KMS-11 (cell line): ENCODE results near the gene ADCK1.

Experiments used
- H2AFZ ChIP-seq: fragments of 200-600 bp; sonication (generic); 2 replicates; pipeline ENCODE4 v1.6.1; 2016; ENCODE audit warnings: antibody characterized with exemption, mixed run types, low read depth
- H3K27ac ChIP-seq: fragments of 200-600 bp; sonication (generic); 2 replicates; pipeline ENCODE4 v1.6.1; 2016; ENCODE audit warnings: mild to moderate bottlenecking, mixed run types
- H3K27me3 ChIP-seq: fragments of 200-600 bp; sonication (generic); 2 replicates; pipeline ENCODE4 v1.6.1; 2017; ENCODE audit warnings: mild to moderate bottlenecking, low read depth, mixed run types, moderate library complexity; ENCODE audit not compliant: insufficient read depth
- H3K36me3 ChIP-seq: fragments of 200-600 bp; sonication (generic); 2 replicates; pipeline ENCODE4 v1.6.1; 2017; ENCODE audit warnings: mild to moderate bottlenecking, mixed run types; ENCODE audit not compliant: insufficient read depth
- H3K4me1 ChIP-seq: fragments of 200-600 bp; sonication (generic); 2 replicates; pipeline ENCODE4 v1.6.1; 2016; ENCODE audit warnings: mild to moderate bottlenecking, low read depth, mixed run types; ENCODE audit not compliant: poor library complexity, severe bottlenecking
- H3K4me2 ChIP-seq: fragments of 200-600 bp; sonication (generic); 2 replicates; pipeline ENCODE4 v1.7.0; 2016; ENCODE audit warnings: mild to moderate bottlenecking, mixed run types
- H3K4me3 ChIP-seq: fragments of 200-600 bp; sonication (generic); IDR thresholded peaks from 2 replicates; pipeline ENCODE4 v1.6.1; 2017; ENCODE audit warnings: low read depth, low read length, mixed read lengths; ENCODE audit not compliant: insufficient read depth
- H3K79me2 ChIP-seq: fragments of 200-600 bp; sonication (generic); 2 replicates; pipeline ENCODE4 v1.6.1; 2016; ENCODE audit warnings: low read depth, mixed run types; ENCODE audit not compliant: insufficient read depth
- H3K9ac ChIP-seq: fragments of 200-600 bp; sonication (generic); 2 replicates; pipeline ENCODE4 v1.6.1; 2016; ENCODE audit warnings: mild to moderate bottlenecking, mixed run types
- H4K20me1 ChIP-seq: fragments of 200-600 bp; sonication (generic); 2 replicates; pipeline ENCODE4 v1.6.1; 2016; ENCODE audit warnings: mild to moderate bottlenecking, mixed run types; ENCODE audit not compliant: insufficient read depth
- TF ChIP-seq, protein P1 (sequence below): fragments of 200-600 bp; sonication (generic); conservative IDR thresholded peaks from 2 replicates; pipeline ENCODE4 v1.6.1; 2017; ENCODE audit warnings: low read depth, mild to moderate bottlenecking, antibody characterized with exemption, low read length, moderate library complexity, mixed read lengths

The ADCK1 gene

GRCh38 chr14:77965919-77966435, 166.1 kb downstream of the ADCK1 start:
- Histone ChIP-seq H3K4me3 (no peak overlapping the region), H3K9ac (no peak overlapping the region), H3K4me1 (no peaks in the 10 kb centered on the region), H2AFZ (no peak overlapping the region), H3K4me2 (no peak overlapping the region), H3K36me3 (no peaks in the 10 kb centered on the region), H3K27ac (no peak overlapping the region), H4K20me1 (no peaks in the 10 kb centered on the region), H3K79me2 (no peaks in the 10 kb centered on the region), H3K27me3 (no peaks in the 10 kb centered on the region)
- TF ChIP-seq, protein P1, sequence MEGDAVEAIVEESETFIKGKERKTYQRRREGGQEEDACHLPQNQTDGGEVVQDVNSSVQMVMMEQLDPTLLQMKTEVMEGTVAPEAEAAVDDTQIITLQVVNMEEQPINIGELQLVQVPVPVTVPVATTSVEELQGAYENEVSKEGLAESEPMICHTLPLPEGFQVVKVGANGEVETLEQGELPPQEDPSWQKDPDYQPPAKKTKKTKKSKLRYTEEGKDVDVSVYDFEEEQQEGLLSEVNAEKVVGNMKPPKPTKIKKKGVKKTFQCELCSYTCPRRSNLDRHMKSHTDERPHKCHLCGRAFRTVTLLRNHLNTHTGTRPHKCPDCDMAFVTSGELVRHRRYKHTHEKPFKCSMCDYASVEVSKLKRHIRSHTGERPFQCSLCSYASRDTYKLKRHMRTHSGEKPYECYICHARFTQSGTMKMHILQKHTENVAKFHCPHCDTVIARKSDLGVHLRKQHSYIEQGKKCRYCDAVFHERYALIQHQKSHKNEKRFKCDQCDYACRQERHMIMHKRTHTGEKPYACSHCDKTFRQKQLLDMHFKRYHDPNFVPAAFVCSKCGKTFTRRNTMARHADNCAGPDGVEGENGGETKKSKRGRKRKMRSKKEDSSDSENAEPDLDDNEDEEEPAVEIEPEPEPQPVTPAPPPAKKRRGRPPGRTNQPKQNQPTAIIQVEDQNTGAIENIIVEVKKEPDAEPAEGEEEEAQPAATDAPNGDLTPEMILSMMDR: no peak

DNA sequence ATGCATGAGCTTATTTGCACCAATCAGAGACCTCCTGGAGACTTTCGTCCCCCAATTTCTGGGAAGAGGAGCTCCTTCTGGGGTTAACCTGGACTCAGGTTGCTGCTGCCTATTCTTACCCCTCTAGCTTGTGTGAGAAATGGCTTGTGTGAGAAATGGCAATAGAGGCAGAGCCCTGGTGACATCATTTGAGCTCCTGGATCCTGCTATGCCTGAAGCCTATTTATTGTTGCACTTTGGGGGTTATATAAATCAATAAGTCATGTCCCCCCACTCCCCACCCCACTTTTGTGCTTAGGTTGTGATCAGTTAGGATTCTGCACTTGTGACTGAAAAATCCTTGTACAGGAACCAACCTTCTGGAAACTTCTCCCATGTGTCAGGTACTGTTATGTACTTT, 167.2 kb downstream of the ADCK1 start:
- Histone ChIP-seq H3K4me3 (no peak overlapping the region), H3K79me2 (no peaks in the 10 kb centered on the region), H3K27ac (no peak overlapping the region), H2AFZ (no peak overlapping the region), H3K36me3 (no peaks in the 10 kb centered on the region), H3K4me1 (no peaks in the 10 kb centered on the region), H3K9ac (no peak overlapping the region), H3K27me3 (no peaks in the 10 kb centered on the region), H4K20me1 (no peaks in the 10 kb centered on the region), H3K4me2 (no peak overlapping the region)
- TF ChIP-seq, protein P1: no peak

DNA sequence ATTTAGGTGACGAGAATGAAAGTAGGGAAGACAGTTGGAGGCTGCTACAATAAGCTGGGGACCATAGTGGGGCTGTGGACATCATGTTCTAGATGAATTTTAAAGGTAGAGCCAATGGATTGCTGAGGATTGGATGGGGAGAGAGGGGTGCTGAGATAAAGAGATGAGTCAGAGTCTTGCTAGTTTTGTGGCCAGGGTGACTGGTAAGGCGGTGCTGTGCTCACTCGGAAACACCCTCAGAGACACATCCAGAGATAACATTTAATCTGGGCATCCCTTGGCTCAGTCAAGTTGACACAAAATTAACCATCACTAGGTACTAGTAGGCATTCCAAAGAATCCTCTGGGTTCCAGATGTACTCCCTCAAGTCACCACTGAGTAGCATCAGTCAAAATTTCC, 170.7 kb downstream of the ADCK1 start:
- Histone ChIP-seq H3K4me2 (no peak overlapping the region), H3K79me2 (no peaks in the 10 kb centered on the region), H2AFZ (no peak overlapping the region), H3K27ac (no peak overlapping the region), H3K4me1 (no peaks in the 10 kb centered on the region), H3K9ac (no peak overlapping the region), H3K4me3 (no peak overlapping the region), H4K20me1 (no peaks in the 10 kb centered on the region), H3K36me3 (no peaks in the 10 kb centered on the region), H3K27me3 (no peaks in the 10 kb centered on the region)
- TF ChIP-seq, protein P1: no peak

DNA sequence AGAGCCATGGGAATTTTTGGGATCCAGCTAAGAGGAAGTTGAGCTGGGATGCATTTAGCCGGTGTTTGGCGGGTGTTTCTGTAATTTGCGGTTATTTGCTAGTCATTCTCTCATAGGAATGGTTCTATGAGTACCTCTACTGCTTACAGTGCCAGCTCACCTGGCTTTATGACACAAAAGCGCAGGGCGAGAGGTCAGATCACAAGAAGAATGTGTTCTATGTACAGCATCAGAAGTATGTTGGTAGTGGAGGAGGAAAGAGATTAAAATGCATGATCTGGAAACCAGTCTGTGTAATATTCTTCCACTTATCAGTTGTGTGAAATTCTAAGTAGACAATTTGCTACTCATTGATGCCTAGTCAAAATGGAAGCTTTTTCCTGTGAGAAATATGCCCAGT, 173.3 kb downstream of the ADCK1 start:
- Histone ChIP-seq H3K9ac (no peak overlapping the region), H3K4me2 (no peak overlapping the region), H2AFZ (no peak overlapping the region), H3K4me3 (no peak overlapping the region), H4K20me1 (no peaks in the 10 kb centered on the region), H3K4me1 (no peaks in the 10 kb centered on the region), H3K27me3 (no peaks in the 10 kb centered on the region), H3K36me3 (no peaks in the 10 kb centered on the region), H3K27ac (no peak overlapping the region), H3K79me2 (no peaks in the 10 kb centered on the region)
- TF ChIP-seq, protein P1: no peak
